ENCODE results near the gene SLC24A5.

The SLC24A5 gene

GRCh38 chr15:48120745-48121144, at the start of gene SLC24A5:
Gene SLC24A5, plus strand, starts transcription at chr15:48120990. Its CDS starts 55 bp downstream, at chr15:48121045.
- no peak for DNase-seq

- no peak for DNase-seq
Measured at GRCh38 chr15:48072941-48073340, 47.8 kb upstream of the SLC24A5 start.

GRCh38 chr15:48073881-48074280, 46.9 kb upstream of the SLC24A5 start:
- DNase-seq = no peak

GRCh38 chr15:48076454-48076853, 44.3 kb upstream of the SLC24A5 start:
- DNase-seq = no peak

GRCh38 chr15:48077616-48078184, 43.1 kb upstream of the SLC24A5 start:
- no peak for DNase-seq

- DNase-seq = no peak
Measured at GRCh38 chr15:48084759-48085590, 35.8 kb upstream of the SLC24A5 start.

GRCh38 chr15:48085591-48085930, 35.2 kb upstream of the SLC24A5 start:
- DNase-seq = no peak

GRCh38 chr15:48086133-48086532, 34.7 kb upstream of the SLC24A5 start:
- DNase-seq = no peak

- DNase-seq = no peak
Measured at GRCh38 chr15:48086576-48086975, 34.2 kb upstream of the SLC24A5 start.

- DNase-seq = no peak
Measured at GRCh38 chr15:48087844-48088243, 32.9 kb upstream of the SLC24A5 start.

GRCh38 chr15:48089702-48090101, 31.1 kb upstream of the SLC24A5 start:
- no peak for DNase-seq

GRCh38 chr15:48090115-48090514, 30.7 kb upstream of the SLC24A5 start:
- DNase-seq = no peak

GRCh38 chr15:48090666-48091065, 30.1 kb upstream of the SLC24A5 start:
- no peak for DNase-seq

GRCh38 chr15:48091522-48091921, 29.3 kb upstream of the SLC24A5 start:
- no peak for DNase-seq

GRCh38 chr15:48096355-48096786, 24.4 kb upstream of the SLC24A5 start:
- DNase-seq = no peak

GRCh38 chr15:48096813-48097212, 24.0 kb upstream of the SLC24A5 start:
- no peak for DNase-seq

- no peak for DNase-seq
Measured at GRCh38 chr15:48097264-48097663, 23.5 kb upstream of the SLC24A5 start.

GRCh38 chr15:48101376-48101961, 19.3 kb upstream of the SLC24A5 start:
- DNase-seq = no peak

GRCh38 chr15:48102167-48102566, 18.6 kb upstream of the SLC24A5 start:
- DNase-seq = no peak

- DNase-seq = no peak
Measured at GRCh38 chr15:48103647-48104046, 17.1 kb upstream of the SLC24A5 start.

GRCh38 chr15:48105936-48106335, 14.9 kb upstream of the SLC24A5 start:
- DNase-seq = no peak

GRCh38 chr15:48109212-48109611, 11.6 kb upstream of the SLC24A5 start:
- DNase-seq = no peak

GRCh38 chr15:48109856-48110531, 10.8 kb upstream of the SLC24A5 start:
- DNase-seq = no peak

- no peak for DNase-seq
Measured at GRCh38 chr15:48112242-48112641, 8.5 kb upstream of the SLC24A5 start.
